ENCODE data around the gene ATP6V1G3. TPM values are rescaled to one million over a fixed set of nuclear protein-coding genes. Genes with fewer than 3 reads are reported as not detected.

ATP6V1G3 gene
- total and polyA plus RNA-seq, 2 donors (not counting 1 experiment from before 2014, with no cell fraction given), result not detected

DNA sequence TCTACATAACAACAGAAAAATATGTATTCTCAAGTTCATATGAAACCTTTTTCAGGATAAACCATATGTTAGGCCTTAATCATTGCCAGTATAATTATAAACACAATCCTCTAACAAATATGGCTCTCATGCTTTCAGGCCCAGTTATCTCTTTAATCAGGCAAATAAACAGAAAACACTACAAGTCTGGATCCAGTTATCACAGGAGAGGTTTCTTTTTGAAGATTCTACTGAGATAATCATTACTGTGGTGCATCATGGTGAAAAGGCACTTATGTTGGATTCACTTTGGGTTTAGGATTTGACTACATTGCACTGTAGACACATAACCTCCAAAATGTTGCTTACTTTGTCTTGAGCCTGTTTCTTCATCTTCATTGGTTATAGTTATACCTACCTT, 8.4 kb upstream of the ATP6V1G3 start:
- no peak overlapping the region for H2AFZ ChIP-seq (ENCODE audit: insufficient read depth, low read depth, low read length, poor library complexity, severe bottlenecking)
- H3K4me2 ChIP-seq (replicated peaks; ENCODE audit: low read depth, low read length, poor library complexity, severe bottlenecking), result no peak overlapping the region
- H3K79me2 ChIP-seq (ENCODE audit: control insufficient read depth, insufficient read depth, low read length), result peaks cover 7% of the 10 kb centered on the region
- Mint-ChIP-seq H3K4me1 (peaks cover 53% of the 10 kb centered on the region), H3K27ac (peak overlapping the region; percentile 22), H3K9me3 (ENCODE audit: insufficient read depth) (no peaks in the 10 kb centered on the region), H3K27me3 (no peaks in the 10 kb centered on the region), H3K4me3 (no peak overlapping the region)
- H3K27me3 ChIP-seq (replicated peaks in 1 of 4; ENCODE audit: control extremely low read depth in 1 of 4, control insufficient read depth in 3 of 4, insufficient read depth in 4 of 4, low read length in 3 of 4), result no peaks in the 10 kb centered on the region
- ChIA-PET POLR2A (interaction anchor here (0.8 kb wide), 1 partner anchor 73 kb away, joined by 3 read pairs; no protein-coding TSS in a partner anchor), CTCF (no interaction called here)
- H4K20me1 ChIP-seq (ENCODE audit: control insufficient read depth, insufficient read depth, low read length, poor library complexity, severe bottlenecking), result no peaks in the 10 kb centered on the region
- ATAC-seq (ENCODE audit: low read depth), result no peak
- H3K9me3 ChIP-seq (ENCODE audit: control extremely low read depth in 1 of 3, control insufficient read depth in 2 of 3, insufficient read depth in 1 of 3, low read length in 2 of 3), result peaks cover 2 to 5% (median 2%) of the 10 kb centered on the region in 3 donors
- TF ChIP-seq, protein P1, sequence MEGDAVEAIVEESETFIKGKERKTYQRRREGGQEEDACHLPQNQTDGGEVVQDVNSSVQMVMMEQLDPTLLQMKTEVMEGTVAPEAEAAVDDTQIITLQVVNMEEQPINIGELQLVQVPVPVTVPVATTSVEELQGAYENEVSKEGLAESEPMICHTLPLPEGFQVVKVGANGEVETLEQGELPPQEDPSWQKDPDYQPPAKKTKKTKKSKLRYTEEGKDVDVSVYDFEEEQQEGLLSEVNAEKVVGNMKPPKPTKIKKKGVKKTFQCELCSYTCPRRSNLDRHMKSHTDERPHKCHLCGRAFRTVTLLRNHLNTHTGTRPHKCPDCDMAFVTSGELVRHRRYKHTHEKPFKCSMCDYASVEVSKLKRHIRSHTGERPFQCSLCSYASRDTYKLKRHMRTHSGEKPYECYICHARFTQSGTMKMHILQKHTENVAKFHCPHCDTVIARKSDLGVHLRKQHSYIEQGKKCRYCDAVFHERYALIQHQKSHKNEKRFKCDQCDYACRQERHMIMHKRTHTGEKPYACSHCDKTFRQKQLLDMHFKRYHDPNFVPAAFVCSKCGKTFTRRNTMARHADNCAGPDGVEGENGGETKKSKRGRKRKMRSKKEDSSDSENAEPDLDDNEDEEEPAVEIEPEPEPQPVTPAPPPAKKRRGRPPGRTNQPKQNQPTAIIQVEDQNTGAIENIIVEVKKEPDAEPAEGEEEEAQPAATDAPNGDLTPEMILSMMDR (IDR thresholded peaks at IDR 0.05), result no peak
- H3K36me3 ChIP-seq (replicated peaks in 1 of 2; ENCODE audit: control extremely low read depth in 1 of 2, control insufficient read depth in 1 of 2, extremely low read depth in 1 of 2, insufficient read depth in 2 of 2, low read length in 1 of 2), result no peaks in the 10 kb centered on the region
- H3K4me3 ChIP-seq (ENCODE audit: control extremely low read depth in 1 of 5, extremely low read depth in 1 of 5, insufficient read depth in 1 of 5, low read depth in 2 of 5, low read length in 4 of 5), result no peak overlapping the region
- no peak overlapping the region for H3K9ac ChIP-seq (ENCODE audit: low read length)
- peaks cover 38 to 40% of the 10 kb centered on the region in 2 donors for H3K4me1 ChIP-seq (ENCODE audit: control insufficient read depth in 2 of 2, insufficient read depth in 2 of 2, low read length in 2 of 2)
- intact Hi-C loops (cut with micrococcal nuclease), result no loop called here
- DNase-seq, result no peak
- peak overlapping the region; percentile 9 to 75 for H3K27ac ChIP-seq (ENCODE audit: low read length in 2 of 2)

DNA sequence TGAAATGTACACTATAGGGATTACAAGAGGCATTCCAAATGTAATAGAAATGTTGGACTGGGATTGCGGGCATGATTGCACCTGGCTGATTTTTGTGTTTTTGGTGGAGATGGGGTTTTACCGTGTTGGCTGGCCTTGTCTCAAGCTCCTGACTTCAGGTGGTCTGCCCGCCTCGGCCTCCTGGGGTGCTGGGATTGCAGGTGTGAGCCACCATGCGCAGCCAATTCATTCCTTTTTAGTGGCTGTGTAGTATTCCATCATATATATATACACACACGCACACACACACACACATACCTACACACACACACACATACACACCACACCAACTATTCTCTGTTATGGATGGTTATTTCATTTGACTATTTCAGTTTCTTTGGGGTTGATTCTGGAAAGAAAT, 4.7 kb upstream of the ATP6V1G3 start:
- H3K9ac ChIP-seq (ENCODE audit: low read length), result no peak overlapping the region
- H3K9me3 Mint-ChIP-seq (ENCODE audit: insufficient read depth), result no peaks in the 10 kb centered on the region
- intact Hi-C loops (cut with micrococcal nuclease), result no loop called here
- H3K4me3 Mint-ChIP-seq, result no peak overlapping the region
- H3K4me2 ChIP-seq (replicated peaks; ENCODE audit: low read depth, low read length, poor library complexity, severe bottlenecking), result no peak overlapping the region
- WGBS (ENCODE audit: insufficient coverage), result 100% methylated on average over 2 of the region's 6 CpGs
- H3K27ac Mint-ChIP-seq, result no peak overlapping the region
- TF ChIP-seq EZH2 (IDR thresholded peaks at IDR 0.05; ENCODE audit: borderline replicate concordance, insufficient read depth, low read depth, low read length, poor library complexity, severe bottlenecking), result no peak
- TF ChIP-seq, protein P1 (IDR thresholded peaks at IDR 0.05), result no peak
- H2AFZ ChIP-seq (ENCODE audit: insufficient read depth, low read depth, low read length, poor library complexity, severe bottlenecking), result no peak overlapping the region
- no peak overlapping the region for H3K27ac ChIP-seq (ENCODE audit: low read length in 2 of 2)
- H3K79me2 ChIP-seq (ENCODE audit: control insufficient read depth, insufficient read depth, low read length), result peaks cover 12% of the 10 kb centered on the region
- DNase-seq, result no peak
- H3K4me3 ChIP-seq (ENCODE audit: control extremely low read depth in 1 of 5, extremely low read depth in 1 of 5, insufficient read depth in 1 of 5, low read depth in 2 of 5, low read length in 4 of 5), result no peak overlapping the region
- H3K9me3 ChIP-seq (ENCODE audit: control extremely low read depth in 1 of 3, control insufficient read depth in 2 of 3, insufficient read depth in 1 of 3, low read length in 2 of 3), result peaks cover 2 to 5% (median 2%) of the 10 kb centered on the region in 3 donors
- no peak for ATAC-seq (ENCODE audit: low read depth)
- H3K4me1 Mint-ChIP-seq, result peaks cover 56% of the 10 kb centered on the region
- POLR2A ChIA-PET, result no interaction called here
- H4K20me1 ChIP-seq (ENCODE audit: control insufficient read depth, insufficient read depth, low read length, poor library complexity, severe bottlenecking), result no peaks in the 10 kb centered on the region
- CTCF ChIA-PET, result interaction anchor here (1.0 to 1.4 kb wide), 2 partner anchors 18 to 31 kb away, joined by 3 read pairs; no protein-coding TSS in a partner anchor
- no peaks in the 10 kb centered on the region for H3K27me3 ChIP-seq (replicated peaks in 1 of 4; ENCODE audit: control extremely low read depth in 1 of 4, control insufficient read depth in 3 of 4, insufficient read depth in 4 of 4, low read length in 3 of 4)
- H3K27me3 Mint-ChIP-seq, result no peaks in the 10 kb centered on the region
- H3K4me1 ChIP-seq (ENCODE audit: control insufficient read depth in 2 of 2, insufficient read depth in 2 of 2, low read length in 2 of 2), result peaks cover 37 to 58% of the 10 kb centered on the region in 2 donors
- H3K36me3 ChIP-seq (replicated peaks in 1 of 2; ENCODE audit: control extremely low read depth in 1 of 2, control insufficient read depth in 1 of 2, extremely low read depth in 1 of 2, insufficient read depth in 2 of 2, low read length in 1 of 2), result no peaks in the 10 kb centered on the region

All from B cell (primary cell).